ENCODE data around the gene FN1. TPM values are rescaled to one million over a fixed set of nuclear protein-coding genes. Genes with fewer than 3 reads are reported as not detected.
A peak's percentile ranks its signal among the peaks of the same experiment; 100 is the strongest.

The FN1 gene
- total RNA-seq, 3 donors from 2014 or later (not counting 1 experiment from before 2014, with no cell fraction given) = 0.30 TPM; not detected in 2

- intact Hi-C loops (cut with micrococcal nuclease) = no loop called here
- no peak for DNase-seq
- Histone ChIP-seq H3K27ac (ENCODE audit: low read length) (no peak overlapping the region), H3K9me3 (ENCODE audit: control insufficient read depth, insufficient read depth, low read length) (no peaks in the 10 kb centered on the region), H3K4me3 (ENCODE audit: low read length) (no peak overlapping the region), H3K36me3 (ENCODE audit: control insufficient read depth, insufficient read depth, low read length) (no peaks in the 10 kb centered on the region), H3K27me3 (ENCODE audit: control insufficient read depth, insufficient read depth, low read length) (peaks cover 45% of the 10 kb centered on the region), H3K4me1 (ENCODE audit: control insufficient read depth, insufficient read depth, low read length) (peaks cover 18% of the 10 kb centered on the region)
- Mint-ChIP-seq H3K4me1 (peaks cover 19 to 21% of the 10 kb centered on the region in 2 donors), H3K4me3 (no peak overlapping the region), H3K36me3 (no peaks in the 10 kb centered on the region), H3K27me3 (ENCODE audit: low read depth in 2 of 2) (peaks cover 45 to 65% of the 10 kb centered on the region in 2 donors), H3K27ac (no peak overlapping the region), H3K9me3 (no peaks in the 10 kb centered on the region)
- TF ChIP-seq CTCF (IDR thresholded peaks at IDR 0.05) = no peak
- ATAC-seq = no peak
- WGBS (ENCODE audit: insufficient coverage) = 63% methylated on average over 2 of the region's 2 CpGs
Measured at GRCh38 chr2:215437614-215438013, 1.7 kb upstream of the FN1 start.

- Histone ChIP-seq H3K4me1 (ENCODE audit: control insufficient read depth, insufficient read depth, low read length) (peaks cover 18% of the 10 kb centered on the region), H3K27me3 (ENCODE audit: control insufficient read depth, insufficient read depth, low read length) (peaks cover 50% of the 10 kb centered on the region), H3K27ac (ENCODE audit: low read length) (no peak overlapping the region), H3K36me3 (ENCODE audit: control insufficient read depth, insufficient read depth, low read length) (no peaks in the 10 kb centered on the region), H3K9me3 (ENCODE audit: control insufficient read depth, insufficient read depth, low read length) (no peaks in the 10 kb centered on the region), H3K4me3 (ENCODE audit: low read length) (peak overlapping the region; percentile 25)
- H3K27ac Mint-ChIP-seq = no peak overlapping the region
- no peak for TF ChIP-seq CTCF (IDR thresholded peaks at IDR 0.05)
- H3K9me3 Mint-ChIP-seq = no peaks in the 10 kb centered on the region
- H3K27me3 Mint-ChIP-seq (ENCODE audit: low read depth in 2 of 2) = peaks cover 42 to 68% of the 10 kb centered on the region in 2 donors
- peak overlapping the region; percentile 84 for H3K4me3 Mint-ChIP-seq
- DNase-seq = peak in 1 of 2 donors; percentile 10
- intact Hi-C loops (cut with micrococcal nuclease) = no loop called here
- H3K4me1 Mint-ChIP-seq = peaks cover 19 to 21% of the 10 kb centered on the region in 2 donors
- ATAC-seq = peak in 2 of 3 donors; percentile 17 to 25
- WGBS (ENCODE audit: insufficient coverage) = 10% methylated on average over 19 of the region's 22 CpGs
- no peaks in the 10 kb centered on the region for H3K36me3 Mint-ChIP-seq
Measured at GRCh38 chr2:215436705-215437565, 1.1 kb upstream of the FN1 start.

GRCh38 chr2:215435280-215435869 is 493 bp downstream of the FN1 start:
- H3K9me3 ChIP-seq (ENCODE audit: control insufficient read depth, insufficient read depth, low read length) = no peaks in the 10 kb centered on the region
- peak in 1 of 2 donors; percentile 20 for DNase-seq
- H3K27ac ChIP-seq (ENCODE audit: low read length) = no peak overlapping the region

More at GRCh38 chr2:215435280-215435869, 493 bp downstream of the FN1 start:
- Mint-ChIP-seq H3K4me1 (peaks cover 19 to 21% of the 10 kb centered on the region in 2 donors), H3K36me3 (no peaks in the 10 kb centered on the region), H3K4me3 (peak overlapping the region; percentile 68), H3K9me3 (no peaks in the 10 kb centered on the region), H3K27ac (no peak overlapping the region), H3K27me3 (ENCODE audit: low read depth in 2 of 2) (peaks cover 53 to 84% of the 10 kb centered on the region in 2 donors)
- Histone ChIP-seq H3K27me3 (ENCODE audit: control insufficient read depth, insufficient read depth, low read length) (peaks cover 56% of the 10 kb centered on the region), H3K4me3 (ENCODE audit: low read length) (peak overlapping the region; percentile 31), H3K36me3 (ENCODE audit: control insufficient read depth, insufficient read depth, low read length) (no peaks in the 10 kb centered on the region), H3K4me1 (ENCODE audit: control insufficient read depth, insufficient read depth, low read length) (peaks cover 18% of the 10 kb centered on the region)
- intact Hi-C loops (cut with micrococcal nuclease) = no loop called here
- no peak for TF ChIP-seq CTCF (IDR thresholded peaks at IDR 0.05)
- 7% methylated on average over 31 of the region's 31 CpGs for WGBS (ENCODE audit: insufficient coverage)
- ATAC-seq = peak in 2 of 3 donors; percentile 23 to 31
